GM19397 (cell line): ENCODE data around the gene TMEM203.

Experiments used
- ATAC-seq: cut with Tn5 transposase; IDR thresholded peaks from one replicate; pipeline ENCODE4 v1.9.1; 2021; ENCODE audit warnings: mild to moderate bottlenecking, moderate library complexity; ENCODE audit not compliant: unreplicated experiment

TMEM203 gene

GRCh38 chr9:137182836-137183235, 22.6 kb downstream of the TMEM203 start:
- no peak for ATAC-seq

DNA sequence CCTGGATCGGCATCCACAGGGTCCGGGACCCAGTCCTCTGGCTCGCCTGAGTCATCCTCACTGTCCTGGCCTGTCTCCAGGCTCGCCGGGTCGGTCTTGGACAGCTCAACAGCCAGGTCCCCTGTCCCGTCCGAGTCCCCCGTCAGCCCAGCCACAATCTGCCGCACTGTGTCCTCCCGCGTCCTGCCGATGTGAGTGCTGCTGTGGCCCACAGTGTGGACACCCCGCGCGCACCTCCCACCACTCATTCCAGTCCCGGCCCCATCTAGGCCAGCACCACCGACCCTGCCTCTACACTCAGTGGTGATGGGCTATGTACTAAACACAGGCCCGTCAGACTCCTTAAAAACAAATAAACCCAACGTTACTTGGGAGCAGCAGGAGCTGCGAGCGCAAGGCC, 23.8 kb downstream of the TMEM203 start:
- ATAC-seq: no peak

DNA sequence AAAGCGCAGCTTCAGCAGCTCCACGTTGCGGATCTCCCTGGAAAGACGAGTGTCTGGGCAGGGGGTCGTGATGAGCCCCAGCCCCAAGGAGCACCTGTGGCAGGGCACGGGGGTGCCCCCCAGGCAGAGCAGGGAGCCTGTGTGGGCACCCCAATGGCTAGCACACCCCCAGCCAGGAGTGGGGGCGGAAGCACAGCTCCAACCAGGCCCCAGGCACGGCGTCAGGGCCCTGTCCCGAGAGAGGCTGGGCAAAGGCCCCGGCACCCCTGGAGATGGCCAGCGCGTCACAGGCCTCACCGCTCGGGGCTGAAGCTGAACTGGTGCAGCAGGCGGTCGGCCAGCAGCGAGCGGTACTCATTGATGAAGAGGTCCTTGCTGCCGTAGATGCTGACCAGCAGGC, 25.0 kb downstream of the TMEM203 start:
- no peak for ATAC-seq

DNA sequence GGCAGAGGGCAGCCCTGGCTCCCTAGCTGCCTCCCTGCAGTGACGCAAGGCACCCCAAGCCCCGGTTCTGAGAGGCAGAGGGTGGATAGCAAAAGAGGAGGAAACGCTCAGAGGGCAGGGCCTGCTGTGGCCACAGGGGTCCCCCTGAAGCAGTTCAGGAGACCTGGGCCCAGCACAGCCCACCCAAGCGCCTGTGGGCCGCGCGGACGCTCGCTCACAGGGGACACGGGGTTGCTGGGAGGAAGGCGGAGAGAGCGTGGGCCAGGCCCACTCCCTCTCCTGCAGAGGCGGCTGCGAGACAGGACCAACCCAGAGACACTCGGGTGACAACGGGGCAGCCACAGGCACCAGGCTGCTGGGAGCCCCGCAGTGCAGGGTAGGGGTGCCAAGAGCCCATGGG, 25.7 kb downstream of the TMEM203 start:
- ATAC-seq: no peak

- no peak for ATAC-seq
Observed at GRCh38 chr9:137178939-137179630, 26.4 kb downstream of the TMEM203 start.

DNA sequence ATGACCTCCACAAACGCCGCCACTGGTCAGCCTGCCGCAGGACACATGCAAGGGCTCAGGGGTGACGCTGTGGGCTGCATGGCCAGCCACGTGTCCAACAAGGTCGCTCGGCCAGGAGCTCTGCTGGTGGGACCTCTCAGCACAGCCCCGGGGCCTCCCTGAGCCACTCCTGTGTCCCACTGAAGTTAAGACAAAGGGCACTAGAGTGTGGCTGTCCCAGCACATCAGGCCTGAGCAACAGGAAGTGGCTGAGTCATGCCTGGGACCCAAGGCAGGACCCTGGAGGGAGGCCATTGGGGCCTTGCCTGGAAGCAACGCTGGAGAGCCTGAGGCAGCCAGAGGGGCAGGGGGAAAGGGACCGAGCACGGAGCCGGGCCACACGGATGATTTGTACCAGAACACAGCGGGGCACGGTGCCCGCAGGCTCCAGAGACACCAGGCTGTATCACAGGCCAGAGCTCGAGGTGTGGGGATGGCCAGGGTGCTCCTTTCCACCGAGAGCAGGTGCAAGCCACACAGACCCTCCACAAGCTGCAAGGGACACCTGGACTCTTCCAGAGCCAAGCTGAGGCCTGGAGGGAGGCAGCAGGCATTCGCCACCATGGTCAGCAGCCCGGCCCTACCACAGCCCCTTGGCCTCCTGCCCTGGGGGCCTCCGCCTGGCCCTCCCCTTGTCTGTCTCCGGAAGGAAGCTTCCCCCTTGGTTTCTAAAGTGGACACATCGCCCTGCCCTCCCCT, 27.1 kb downstream of the TMEM203 start:
- ATAC-seq: no peak

GRCh38 chr9:137176302-137177182, 28.9 kb downstream of the TMEM203 start:
- ATAC-seq: no peak

GRCh38 chr9:137175345-137175961, 30.0 kb downstream of the TMEM203 start:
- no peak for ATAC-seq

DNA sequence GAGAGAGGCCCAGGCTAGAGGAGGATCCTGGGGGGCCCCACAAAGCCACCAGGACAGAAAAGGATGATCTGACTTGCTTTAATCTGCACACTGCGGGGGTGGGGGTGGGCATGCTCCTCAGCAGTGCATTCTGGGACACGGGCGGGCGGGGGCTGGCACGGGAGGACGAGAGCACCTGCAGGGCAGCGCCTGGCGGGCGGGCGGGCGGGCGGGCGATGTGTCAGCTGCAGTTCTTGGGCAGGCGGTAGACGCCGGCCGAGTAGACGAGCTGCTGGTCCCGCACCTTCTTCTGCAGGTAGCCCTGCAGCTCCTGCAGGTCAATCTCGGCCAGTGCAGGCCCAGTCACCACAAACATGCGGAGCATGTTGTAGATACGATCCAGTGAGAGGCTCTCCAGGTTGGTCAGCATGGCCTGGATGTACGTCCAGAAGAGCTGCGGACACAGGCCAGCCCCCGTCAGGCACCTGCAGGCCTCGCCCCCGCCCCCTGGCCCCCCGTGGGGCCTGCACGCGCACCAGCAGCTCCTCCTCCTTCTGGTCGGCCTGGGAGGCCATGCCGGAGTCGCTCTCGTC, 30.6 kb downstream of the TMEM203 start:
- no peak for ATAC-seq

DNA sequence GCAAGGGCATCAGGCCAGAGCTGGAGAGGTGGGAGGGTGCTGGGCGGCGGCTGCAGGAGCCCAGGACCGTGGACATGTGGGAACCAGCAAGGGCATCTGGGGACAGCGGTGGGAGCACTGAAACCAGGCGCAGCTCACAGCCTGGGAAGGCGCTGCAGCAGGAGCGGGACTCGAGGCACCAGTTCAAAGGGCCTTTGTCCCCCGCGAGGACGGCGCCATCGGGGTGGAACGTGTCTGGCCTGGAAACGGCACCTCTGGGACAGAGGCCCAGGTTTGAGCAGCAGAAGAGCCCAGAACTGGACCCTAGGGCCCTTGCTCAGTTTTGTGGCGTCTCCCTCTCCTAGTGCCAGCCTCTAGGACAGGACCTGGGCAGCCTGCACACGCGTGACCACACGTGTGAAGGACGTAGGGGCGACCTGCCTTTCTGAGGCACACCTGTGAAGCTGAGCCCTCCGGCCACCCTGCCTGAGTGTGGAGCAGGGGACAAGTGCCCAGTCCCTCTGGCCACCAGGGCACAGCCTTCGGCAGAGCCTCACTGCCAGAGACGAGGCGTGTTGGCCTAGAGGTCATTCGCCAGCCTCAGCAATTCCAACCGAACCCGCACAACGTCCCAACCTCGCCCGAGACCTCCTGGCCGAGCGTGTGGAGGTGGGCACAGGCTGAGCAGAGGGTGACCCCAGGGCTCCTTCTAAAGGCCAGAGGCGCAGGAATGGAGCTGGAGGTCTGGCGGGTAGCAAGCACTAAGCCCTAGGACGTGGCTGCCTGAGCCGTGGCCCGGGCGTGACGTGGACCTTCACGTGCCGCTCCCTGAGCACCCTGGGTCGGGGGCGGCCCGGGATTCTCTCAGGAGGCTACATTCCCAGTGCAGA, 31.4 kb downstream of the TMEM203 start:
- no peak for ATAC-seq

- ATAC-seq: no peak
Observed at GRCh38 chr9:137172901-137173795, 32.3 kb downstream of the TMEM203 start.

GRCh38 chr9:137171149-137171900, 34.1 kb downstream of the TMEM203 start:
- ATAC-seq: no peak

GRCh38 chr9:137170486-137171148, 34.8 kb downstream of the TMEM203 start:
- ATAC-seq: no peak

GRCh38 chr9:137169896-137170358, 35.5 kb downstream of the TMEM203 start, which contains the start of gene LRRC26:
Gene LRRC26, minus strand, starts transcription at chr9:137170051. Its CDS starts 108 bp downstream, at chr9:137169943.
- ATAC-seq: no peak

GRCh38 chr9:137168904-137169856, 36.3 kb downstream of the TMEM203 start:
- no peak for ATAC-seq

- no peak for ATAC-seq
Observed at GRCh38 chr9:137168573-137168903, 36.9 kb downstream of the TMEM203 start.
